Stimulated activated effector memory CD8-positive, alpha-beta T cell treated with anti-CD3 and anti-CD28 coated beads, Interleukin-12 subunit alpha, Interleukin-12 subunit beta, amount 100 ng/mL, for 72 hours (primary cell): ENCODE results near the gene SLC22A23.

Experiments
- ATAC-seq: fragments of 150-1000 bp; cut with Tn5 transposase; 2 replicates; pipeline ENCODE4 v1.10.0; 2021
- DNase-seq, 2 donors: peaks; one replicate each; pipeline ENCODE4 v3.0.0; 2021 to 2022; ENCODE audit warnings: low spot score in 2 of 2
- H3K27ac Mint-ChIP-seq: one replicate; pipeline ENCODE4 v1.8.0; 2022; ENCODE audit warnings: mild to moderate bottlenecking, mixed read lengths
- H3K36me3 Mint-ChIP-seq: one replicate; pipeline ENCODE4 v1.8.0; 2022; ENCODE audit warnings: mild to moderate bottlenecking, mixed read lengths
- H3K4me1 Mint-ChIP-seq: one replicate; pipeline ENCODE4 v1.8.0; 2022; ENCODE audit warnings: mixed read lengths
- H3K4me3 Mint-ChIP-seq: one replicate; pipeline ENCODE4 v1.8.0; 2022; ENCODE audit warnings: mild to moderate bottlenecking, mixed read lengths
- H3K9me3 Mint-ChIP-seq: one replicate; pipeline ENCODE4 v1.8.0; 2022; ENCODE audit warnings: mixed read lengths

The SLC22A23 gene

DNA sequence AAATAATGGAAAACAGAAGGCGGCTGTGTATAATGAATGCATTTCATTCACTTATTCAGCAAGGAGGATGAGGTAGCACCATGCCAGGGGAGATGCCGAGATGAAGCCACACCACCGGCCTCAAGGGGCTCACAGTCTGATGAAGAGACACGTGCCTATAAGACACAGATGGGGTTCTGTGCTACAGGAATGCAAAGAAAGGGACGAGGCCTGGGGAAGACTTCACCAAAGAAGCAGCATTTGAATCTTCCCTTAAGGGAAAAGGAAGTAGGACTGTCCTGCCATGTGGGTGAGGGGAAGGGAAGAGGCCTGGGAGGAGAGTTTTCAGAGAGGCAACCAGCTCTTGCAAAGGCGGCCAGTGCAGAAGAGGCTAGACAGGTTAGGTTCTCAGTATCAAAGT is 99.2 kb downstream of the SLC22A23 start:
- Mint-ChIP-seq H3K4me1 (peaks cover 14% of the 10 kb centered on the region), H3K4me3 (no peak overlapping the region), H3K36me3 (no peaks in the 10 kb centered on the region), H3K27ac (no peak overlapping the region), H3K9me3 (no peaks in the 10 kb centered on the region)
- DNase-seq: no peak
- no peak for ATAC-seq

GRCh38 chr6:3356824-3357420 is 99.9 kb downstream of the SLC22A23 start:
- H3K9me3 Mint-ChIP-seq: no peaks in the 10 kb centered on the region
- DNase-seq: no peak

GRCh38 chr6:3356056-3356823 is 100.6 kb downstream of the SLC22A23 start:
- no peaks in the 10 kb centered on the region for H3K9me3 Mint-ChIP-seq
- H3K27ac Mint-ChIP-seq: peak overlapping the region; percentile 78
- peak; percentile 11 to 54 for DNase-seq
- peak; percentile 79 for ATAC-seq
- H3K4me1 Mint-ChIP-seq: peaks cover 14% of the 10 kb centered on the region
- peak overlapping the region; percentile 58 for H3K4me3 Mint-ChIP-seq
- no peaks in the 10 kb centered on the region for H3K36me3 Mint-ChIP-seq

More at GRCh38 chr6:3356824-3357420, 99.9 kb downstream of the SLC22A23 start:
- no peak for ATAC-seq
- Mint-ChIP-seq H3K36me3 (no peaks in the 10 kb centered on the region), H3K4me3 (peak overlapping the region; percentile 58), H3K27ac (no peak overlapping the region), H3K4me1 (peaks cover 14% of the 10 kb centered on the region)

DNA sequence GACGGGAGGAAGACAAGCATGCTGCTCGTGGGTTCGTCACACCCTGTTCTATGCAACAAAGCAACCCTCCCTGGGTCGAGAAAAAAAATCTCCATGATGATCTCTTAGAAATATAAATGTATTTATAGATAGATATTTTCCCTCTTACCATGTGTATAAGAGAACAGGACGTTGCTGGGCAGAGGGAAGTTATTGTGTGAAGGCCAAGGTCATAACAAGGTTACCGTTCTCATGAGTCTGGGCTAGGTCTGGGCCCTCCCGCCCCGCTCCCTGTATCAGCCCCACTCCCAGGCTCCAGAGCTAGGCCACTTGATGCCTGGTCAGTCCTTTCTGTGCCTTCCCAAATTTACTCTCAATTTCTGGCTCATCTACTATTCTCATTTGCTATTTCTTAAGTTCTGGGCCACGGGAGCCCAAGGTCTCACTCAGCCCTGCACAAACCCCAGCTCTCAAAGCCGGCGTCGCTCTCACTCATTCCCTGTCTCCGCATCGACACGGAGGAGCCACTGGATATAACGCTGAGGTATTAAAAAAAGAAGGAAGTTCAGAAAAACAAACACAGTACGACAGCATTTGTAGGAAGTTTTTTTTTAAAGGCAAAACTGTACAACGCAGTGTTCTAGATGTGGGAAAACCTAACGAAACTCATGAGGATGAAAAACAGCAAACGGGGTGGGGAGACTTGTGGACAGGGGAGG is 101.3 kb downstream of the SLC22A23 start:
- Mint-ChIP-seq H3K4me3 (peak overlapping the region; percentile 58), H3K36me3 (no peaks in the 10 kb centered on the region), H3K4me1 (peaks cover 14% of the 10 kb centered on the region), H3K27ac (peak overlapping the region; percentile 78), H3K9me3 (no peaks in the 10 kb centered on the region)
- DNase-seq: no peak
- ATAC-seq: no peak

GRCh38 chr6:3355011-3355357 is 101.9 kb downstream of the SLC22A23 start:
- ATAC-seq (no peak), DNase-seq (no peak)
- Mint-ChIP-seq H3K27ac (no peak overlapping the region), H3K9me3 (no peaks in the 10 kb centered on the region), H3K4me1 (peaks cover 14% of the 10 kb centered on the region), H3K36me3 (no peaks in the 10 kb centered on the region), H3K4me3 (no peak overlapping the region)

DNA sequence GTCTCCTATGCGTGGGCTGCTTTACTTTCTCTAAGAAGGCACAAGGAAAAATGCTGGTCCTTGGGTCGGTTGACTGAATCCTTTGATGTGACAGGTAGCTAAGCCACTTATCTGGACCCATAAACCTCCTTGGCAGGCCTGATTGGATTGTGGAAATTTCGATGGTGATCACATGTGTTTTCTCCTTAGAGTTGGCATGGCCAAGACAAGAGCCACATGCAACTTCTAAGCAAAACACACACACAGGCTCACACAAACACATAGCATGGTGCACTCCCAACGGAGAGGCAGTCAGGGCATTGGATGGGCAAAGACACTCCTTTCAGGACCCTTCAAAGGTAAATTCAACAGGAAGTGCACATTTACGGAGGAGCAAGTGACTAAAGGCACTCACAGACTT is 102.9 kb downstream of the SLC22A23 start:
- no peak for DNase-seq
- Mint-ChIP-seq H3K36me3 (no peaks in the 10 kb centered on the region), H3K9me3 (no peaks in the 10 kb centered on the region), H3K4me3 (no peak overlapping the region), H3K27ac (no peak overlapping the region), H3K4me1 (peaks cover 14% of the 10 kb centered on the region)
- no peak for ATAC-seq

GRCh38 chr6:3353213-3353903 is 103.5 kb downstream of the SLC22A23 start:
- H3K4me1 Mint-ChIP-seq: peaks cover 14% of the 10 kb centered on the region
- H3K9me3 Mint-ChIP-seq: no peaks in the 10 kb centered on the region
- no peak overlapping the region for H3K27ac Mint-ChIP-seq
- ATAC-seq (no peak), DNase-seq (no peak)
- no peak overlapping the region for H3K4me3 Mint-ChIP-seq
- no peaks in the 10 kb centered on the region for H3K36me3 Mint-ChIP-seq

GRCh38 chr6:3352678-3353077 is 104.2 kb downstream of the SLC22A23 start:
- H3K4me3 Mint-ChIP-seq: no peak overlapping the region
- DNase-seq (no peak), ATAC-seq (no peak)
- H3K9me3 Mint-ChIP-seq: no peaks in the 10 kb centered on the region
- H3K36me3 Mint-ChIP-seq: no peaks in the 10 kb centered on the region
- peaks cover 14% of the 10 kb centered on the region for H3K4me1 Mint-ChIP-seq
- H3K27ac Mint-ChIP-seq: no peak overlapping the region

DNA sequence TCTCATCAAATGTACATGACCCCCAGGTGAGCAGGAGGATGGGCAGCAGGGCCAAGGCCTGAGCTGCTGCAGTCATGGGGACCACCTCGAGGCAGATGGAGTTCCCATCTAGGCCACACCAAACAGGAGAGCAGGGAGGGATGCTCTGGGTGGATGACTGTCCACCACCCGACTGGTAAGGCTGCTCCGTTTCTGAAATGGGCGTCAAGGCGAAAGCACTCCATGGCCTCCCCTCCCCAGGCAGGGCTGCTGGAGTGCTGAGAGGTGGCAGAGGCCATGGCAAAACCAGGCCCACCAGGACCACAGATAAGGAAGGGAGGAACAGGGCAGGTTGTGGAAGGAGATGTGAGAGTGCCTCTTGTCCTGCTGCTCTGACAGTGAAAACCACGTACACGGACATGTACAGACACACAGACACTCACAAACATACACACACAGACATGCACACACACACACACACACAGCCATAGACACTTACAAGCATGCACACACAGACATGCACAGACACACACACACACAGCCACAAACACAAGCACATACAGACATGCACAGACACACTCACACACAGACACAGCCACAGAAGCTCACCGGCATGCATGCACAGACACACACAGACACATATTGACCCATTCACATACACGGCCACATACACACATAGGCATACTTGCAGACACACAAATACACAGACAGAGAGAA is 104.9 kb downstream of the SLC22A23 start:
- Mint-ChIP-seq H3K36me3 (no peaks in the 10 kb centered on the region), H3K4me3 (no peak overlapping the region), H3K4me1 (peaks cover 14% of the 10 kb centered on the region), H3K9me3 (no peaks in the 10 kb centered on the region), H3K27ac (no peak overlapping the region)
- ATAC-seq (no peak), DNase-seq (no peak)

DNA sequence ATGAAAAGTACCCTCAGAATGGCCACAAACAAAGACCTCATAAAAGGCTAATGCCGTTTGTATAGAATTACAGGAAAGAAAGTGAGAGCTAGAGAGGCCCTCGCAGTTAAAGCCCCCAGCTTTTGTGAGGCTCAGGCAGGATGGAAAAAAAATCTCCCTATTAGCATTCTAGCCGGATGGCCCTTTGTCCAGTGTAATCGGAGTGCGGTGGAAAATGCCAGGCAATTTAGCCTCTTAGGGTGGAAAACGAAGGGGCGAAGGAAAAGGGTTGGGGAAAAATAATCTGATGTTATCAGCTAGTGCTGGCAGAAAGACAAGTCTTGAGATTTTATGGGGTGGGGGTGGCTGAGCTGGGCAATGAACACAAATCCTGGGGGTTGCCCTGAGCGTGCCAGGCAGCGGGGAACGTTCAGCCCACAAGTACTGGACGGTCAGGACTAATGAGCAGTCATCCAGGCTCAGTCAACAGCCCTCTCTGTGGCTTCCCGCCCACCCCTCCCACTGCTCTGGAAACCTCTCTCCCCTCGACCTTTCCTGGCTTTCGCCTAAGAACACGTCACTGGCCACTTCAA is 105.7 kb downstream of the SLC22A23 start:
- no peaks in the 10 kb centered on the region for H3K9me3 Mint-ChIP-seq
- H3K27ac Mint-ChIP-seq: no peak overlapping the region
- no peaks in the 10 kb centered on the region for H3K36me3 Mint-ChIP-seq
- DNase-seq (no peak), ATAC-seq (no peak)
- peaks cover 9% of the 10 kb centered on the region for H3K4me1 Mint-ChIP-seq
- H3K4me3 Mint-ChIP-seq: no peak overlapping the region

DNA sequence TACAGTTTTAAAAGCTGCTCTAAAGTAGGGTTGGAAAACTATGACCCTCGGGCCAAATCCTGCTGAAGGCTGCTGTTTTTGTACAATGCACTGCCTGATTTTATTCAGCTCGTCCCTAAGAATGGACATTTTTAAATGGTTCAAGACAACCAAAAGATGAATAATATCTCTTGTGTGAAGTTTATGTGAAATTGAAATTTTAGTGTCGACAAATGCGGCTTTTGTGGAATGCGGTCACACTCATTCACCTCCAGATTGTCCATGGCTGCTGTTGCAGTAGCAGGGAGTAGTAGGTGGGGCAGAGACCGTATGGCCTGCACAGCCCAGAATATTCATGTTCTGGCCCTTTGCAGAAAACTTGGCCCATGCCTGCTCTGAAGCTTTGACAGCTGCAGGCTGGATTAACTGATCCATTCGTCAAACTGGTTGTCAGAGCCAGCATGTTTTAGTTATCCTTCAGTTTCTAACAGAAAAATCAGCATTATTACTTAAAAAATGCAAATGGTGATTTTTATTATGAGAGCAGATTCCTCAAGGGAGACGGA is 106.5 kb downstream of the SLC22A23 start:
- Mint-ChIP-seq H3K4me1 (peaks cover under 1% of the 10 kb centered on the region), H3K27ac (no peak overlapping the region), H3K4me3 (no peak overlapping the region), H3K9me3 (no peaks in the 10 kb centered on the region), H3K36me3 (no peaks in the 10 kb centered on the region)
- DNase-seq (no peak), ATAC-seq (no peak)

DNA sequence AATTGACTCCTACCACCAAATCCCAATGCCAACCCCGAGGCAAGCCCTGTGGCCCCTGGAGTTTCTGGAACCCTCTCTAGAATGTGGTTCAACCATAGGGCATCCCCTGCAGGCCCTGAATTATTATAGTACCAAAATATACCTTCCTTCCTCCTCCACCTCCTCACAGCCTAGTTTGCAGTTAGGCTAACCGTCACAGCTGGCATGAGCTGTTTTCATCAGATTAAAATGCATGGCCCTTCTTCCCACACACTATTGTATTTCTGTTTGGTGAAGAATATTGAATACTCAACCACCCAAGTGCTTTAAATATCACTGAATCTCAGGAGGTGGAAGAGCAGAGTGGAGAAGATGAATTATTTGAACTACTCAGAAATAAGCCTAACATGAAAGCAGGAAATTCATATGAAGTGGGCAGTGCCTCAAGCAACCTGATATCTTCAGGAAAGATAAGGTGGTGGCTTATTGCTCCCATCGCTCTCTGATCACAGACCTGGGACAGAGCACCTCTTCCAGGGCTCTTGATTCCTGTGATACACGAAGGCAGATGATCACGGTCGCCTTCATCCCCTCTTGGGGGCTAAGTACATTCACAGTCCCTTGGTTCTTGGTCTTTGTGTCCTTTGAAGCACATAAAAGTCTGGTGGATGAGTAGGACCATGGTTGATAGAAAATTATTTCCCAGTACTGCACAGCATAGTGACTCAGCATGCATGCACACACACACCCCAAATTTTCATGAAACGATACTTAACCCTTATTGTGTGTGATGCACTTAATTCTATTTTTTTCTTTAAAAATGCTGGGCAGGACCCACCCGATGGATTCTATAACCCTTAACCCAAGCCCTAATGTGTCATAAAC is 107.2 kb downstream of the SLC22A23 start:
- no peaks in the 10 kb centered on the region for H3K4me1 Mint-ChIP-seq
- DNase-seq (no peak), ATAC-seq (no peak)
- H3K36me3 Mint-ChIP-seq: no peaks in the 10 kb centered on the region
- H3K4me3 Mint-ChIP-seq: no peak overlapping the region
- no peaks in the 10 kb centered on the region for H3K9me3 Mint-ChIP-seq
- no peak overlapping the region for H3K27ac Mint-ChIP-seq

DNA sequence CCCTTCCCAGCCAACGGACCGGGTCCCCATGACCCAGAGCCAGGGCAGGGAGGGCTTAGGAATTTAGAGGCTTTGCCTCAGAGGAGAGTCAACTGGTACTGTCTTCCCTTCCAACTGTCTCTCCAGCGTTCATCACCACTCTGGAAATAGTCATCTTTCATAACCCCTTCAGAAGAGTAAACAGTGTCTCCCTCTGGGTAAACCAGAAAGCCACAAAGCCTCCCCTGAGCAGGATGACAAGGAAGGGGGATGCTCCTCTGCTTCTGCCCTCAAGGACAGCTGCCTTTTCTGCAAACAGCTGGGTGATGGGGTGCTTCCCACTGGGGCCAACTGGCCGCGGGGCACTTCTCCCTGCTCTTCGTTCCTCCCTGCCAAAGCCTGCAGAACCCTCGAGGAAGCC is 108.0 kb downstream of the SLC22A23 start:
- ATAC-seq: no peak
- no peak overlapping the region for H3K4me3 Mint-ChIP-seq

GRCh38 chr6:3347826-3348225 is 109.0 kb downstream of the SLC22A23 start:
- H3K4me1 Mint-ChIP-seq: no peaks in the 10 kb centered on the region
- DNase-seq: no peak
- no peak overlapping the region for H3K4me3 Mint-ChIP-seq
- H3K9me3 Mint-ChIP-seq: no peaks in the 10 kb centered on the region
- no peak for ATAC-seq
- H3K27ac Mint-ChIP-seq: no peak overlapping the region
- H3K36me3 Mint-ChIP-seq: no peaks in the 10 kb centered on the region

More for the DNA sequence above, 108.0 kb downstream of the SLC22A23 start:
- Mint-ChIP-seq H3K27ac (no peak overlapping the region), H3K4me1 (no peaks in the 10 kb centered on the region), H3K9me3 (no peaks in the 10 kb centered on the region), H3K36me3 (no peaks in the 10 kb centered on the region)
- no peak for DNase-seq
